Loucy (cell line): ENCODE data around the gene SIGLEC7.

Experiments
- H2AFZ ChIP-seq: fragments of 200-600 bp; sonication (generic); 2 replicates; pipeline ENCODE4 v1.6.0; 2016; ENCODE audit warnings: antibody characterized with exemption, mild to moderate bottlenecking, low read length, moderate library complexity
- H3F3A ChIP-seq: fragments of 200-600 bp; 2 replicates; pipeline ENCODE4 v1.6.0; 2016; ENCODE audit warnings: antibody characterized with exemption, low read depth, mild to moderate bottlenecking
- H3K27me3 ChIP-seq: fragments of 200-600 bp; sonication (generic); 2 replicates; pipeline ENCODE4 v1.6.1; 2014; ENCODE audit warnings: low read length, mild to moderate bottlenecking; ENCODE audit not compliant: insufficient read depth, poor library complexity, severe bottlenecking
- H3K36me3 ChIP-seq: fragments of 200-600 bp; sonication (generic); 2 replicates; pipeline ENCODE4 v1.6.1; 2016; ENCODE audit warnings: low read length; ENCODE audit not compliant: insufficient read depth
- H3K4me1 ChIP-seq: fragments of 200-600 bp; sonication (generic); 2 replicates; pipeline ENCODE4 v1.5.1; 2014; ENCODE audit warnings: low read length, mild to moderate bottlenecking; ENCODE audit not compliant: insufficient read depth, poor library complexity, severe bottlenecking
- H3K4me2 ChIP-seq: fragments of 200-600 bp; sonication (generic); 2 replicates; pipeline ENCODE4 v1.6.0; 2014; ENCODE audit warnings: antibody characterized with exemption, low read length, low read depth, mild to moderate bottlenecking; ENCODE audit not compliant: poor library complexity, severe bottlenecking
- H3K4me3 ChIP-seq: fragments of 200-600 bp; sonication (generic); 2 replicates; pipeline ENCODE4 v1.5.1; 2014; ENCODE audit warnings: low read length, mild to moderate bottlenecking, mixed read lengths; ENCODE audit not compliant: poor library complexity, severe bottlenecking
- H3K79me2 ChIP-seq: fragments of 200-600 bp; sonication (generic); 2 replicates; pipeline ENCODE4 v1.6.1; 2014; ENCODE audit warnings: low read length; ENCODE audit not compliant: insufficient read depth
- H3K9ac ChIP-seq: fragments of 200-600 bp; sonication (generic); 2 replicates; pipeline ENCODE4 v1.6.0; 2014; ENCODE audit warnings: mild to moderate bottlenecking, low read depth, low read length, moderate library complexity; ENCODE audit not compliant: poor library complexity, severe bottlenecking
- H3K9me2 ChIP-seq: fragments of 200-600 bp; sonication (generic); replicated peaks from 2 replicates; pipeline ENCODE4 v1.6.1; 2016; ENCODE audit warnings: low read depth, low read length, mixed read lengths
- H3K9me3 ChIP-seq: fragments of 200-600 bp; sonication (generic); 2 replicates; pipeline ENCODE4 v1.6.1; 2014; ENCODE audit warnings: mild to moderate bottlenecking, antibody characterized with exemption, low read length, low read depth; ENCODE audit not compliant: insufficient read depth
- H4K20me1 ChIP-seq: fragments of 200-600 bp; sonication (generic); 2 replicates; pipeline ENCODE4 v1.6.0; 2014; ENCODE audit warnings: antibody characterized with exemption, low read length, mild to moderate bottlenecking; ENCODE audit not compliant: insufficient read depth, poor library complexity, severe bottlenecking
- CTCF ChIP-seq: fragments of 200-600 bp; sonication (generic); conservative IDR thresholded peaks from 2 replicates; pipeline ENCODE4 v1.5.1; 2014; ENCODE audit warnings: mild to moderate bottlenecking, antibody characterized with exemption, low read length
- EZH2phosphoT487 ChIP-seq: fragments of 200-600 bp; IDR thresholded peaks from 2 replicates; pipeline ENCODE4 v1.6.1; 2018; ENCODE audit warnings: antibody characterized with exemption, mild to moderate bottlenecking, moderate library complexity, borderline replicate concordance

The SIGLEC7 gene

DNA sequence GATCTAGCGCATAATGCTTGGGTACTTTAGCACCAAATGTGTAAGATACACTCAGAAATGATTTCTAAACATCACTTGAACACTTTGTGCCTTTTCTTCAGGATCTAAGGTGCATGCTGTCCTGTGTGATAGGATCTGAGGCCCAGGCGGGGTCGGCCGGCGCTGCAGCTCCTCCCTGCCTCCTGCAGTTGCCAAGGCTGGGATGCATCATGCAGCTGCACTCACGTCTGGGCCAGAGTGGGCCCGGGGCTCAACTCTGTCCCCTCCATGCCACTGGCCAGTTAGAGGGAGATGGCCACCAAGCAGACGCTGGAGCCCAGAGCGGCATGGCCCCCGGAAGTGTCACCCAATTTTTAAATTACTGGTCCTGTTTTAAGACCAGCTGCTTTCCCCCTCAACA is 53.5 kb downstream of the SIGLEC7 start:
- Histone ChIP-seq H3K27me3 (no peaks in the 10 kb centered on the region), H4K20me1 (no peaks in the 10 kb centered on the region), H3K9ac (no peak overlapping the region), H3K4me2 (no peak overlapping the region), H3K4me1 (no peaks in the 10 kb centered on the region), H3K9me3 (no peaks in the 10 kb centered on the region), H3K79me2 (no peaks in the 10 kb centered on the region), H2AFZ (no peak overlapping the region), H3K4me3 (no peak overlapping the region), H3K9me2 (no peaks in the 10 kb centered on the region), H3F3A (no peaks in the 10 kb centered on the region), H3K36me3 (no peaks in the 10 kb centered on the region)
- TF ChIP-seq EZH2phosphoT487, result no peak
- TF ChIP-seq CTCF, result no peak

DNA sequence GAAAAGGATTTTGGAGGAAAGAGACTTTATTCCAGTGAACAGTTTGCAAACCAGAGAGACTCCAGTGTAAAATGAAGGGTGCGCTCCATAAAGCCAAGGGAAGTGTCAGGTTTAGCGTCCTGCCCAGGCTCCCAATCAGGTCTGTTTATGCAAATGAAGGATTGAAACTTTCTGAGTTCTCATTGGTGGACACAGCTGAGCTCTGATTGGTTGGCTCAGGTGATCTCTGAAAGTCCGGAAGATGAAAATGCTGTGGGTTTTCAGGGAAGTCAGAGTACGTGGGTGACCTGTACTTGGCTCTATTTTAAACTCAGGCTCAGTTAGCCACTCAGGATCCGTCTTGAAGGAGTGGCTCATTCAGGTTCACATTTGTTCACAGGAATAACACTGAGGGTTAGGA is 54.1 kb downstream of the SIGLEC7 start:
- H3K9me3 ChIP-seq, result no peaks in the 10 kb centered on the region
- TF ChIP-seq CTCF (no peak), EZH2phosphoT487 (no peak)
- no peaks in the 10 kb centered on the region for H3K27me3 ChIP-seq
- no peak overlapping the region for H2AFZ ChIP-seq
- no peaks in the 10 kb centered on the region for H3K4me1 ChIP-seq
- no peaks in the 10 kb centered on the region for H3K36me3 ChIP-seq
- H3K9ac ChIP-seq, result no peak overlapping the region
- H3K4me3 ChIP-seq, result no peak overlapping the region
- no peak overlapping the region for H3K4me2 ChIP-seq
- H3K9me2 ChIP-seq, result no peaks in the 10 kb centered on the region
- no peaks in the 10 kb centered on the region for H3K79me2 ChIP-seq
- H4K20me1 ChIP-seq, result no peaks in the 10 kb centered on the region
- no peaks in the 10 kb centered on the region for H3F3A ChIP-seq

DNA sequence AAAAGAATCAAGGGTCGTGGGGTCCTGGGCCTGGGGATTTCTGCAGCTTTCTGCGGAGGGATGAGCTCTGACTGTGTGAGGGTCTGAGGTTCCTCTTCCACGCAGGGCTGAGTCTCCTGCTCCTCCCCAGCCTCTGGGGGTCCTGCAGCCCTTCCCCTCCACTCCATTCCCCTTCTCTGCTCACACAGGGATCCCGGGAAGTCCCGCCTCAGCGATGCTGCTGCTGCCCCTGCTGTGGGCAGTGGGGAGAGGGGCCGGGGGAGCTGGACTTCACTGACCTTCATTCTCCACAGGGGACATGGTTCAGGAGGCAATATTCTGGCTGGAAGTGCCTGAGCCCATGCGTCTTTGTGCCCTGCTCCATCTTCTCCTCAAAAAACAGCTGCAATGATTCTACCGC is 56.5 kb downstream of the SIGLEC7 start:
- Histone ChIP-seq H3K27me3 (no peaks in the 10 kb centered on the region), H3K79me2 (no peaks in the 10 kb centered on the region), H3K4me1 (no peaks in the 10 kb centered on the region), H3K4me3 (no peak overlapping the region), H3K9ac (no peak overlapping the region), H3F3A (no peaks in the 10 kb centered on the region), H4K20me1 (no peaks in the 10 kb centered on the region), H3K9me2 (no peaks in the 10 kb centered on the region), H2AFZ (no peak overlapping the region), H3K36me3 (no peaks in the 10 kb centered on the region), H3K9me3 (no peaks in the 10 kb centered on the region), H3K4me2 (no peak overlapping the region)
- no peak for TF ChIP-seq EZH2phosphoT487
- no peak for TF ChIP-seq CTCF
